PC-3 (cell line): ENCODE data around the gene TBC1D5.

Experiments used
- EZH2 ChIP-seq: fragments of 300-600 bp; sonication (generic); IDR thresholded peaks from one replicate; pipeline ENCODE4 v1.6.1; 2017; ENCODE audit warnings: antibody characterized with exemption, mild to moderate bottlenecking, low read length; ENCODE audit not compliant: unreplicated experiment
- TF ChIP-seq, protein P1 (sequence below): fragments of 300-600 bp; sonication (generic); conservative IDR thresholded peaks from 2 replicates; pipeline ENCODE4 v1.5.1; 2017; ENCODE audit warnings: antibody characterized with exemption, low read depth, mild to moderate bottlenecking, low read length

GRCh38 chr3:17423786-17424536, 318.5 kb downstream of the TBC1D5 start:
- TF ChIP-seq, protein P1, sequence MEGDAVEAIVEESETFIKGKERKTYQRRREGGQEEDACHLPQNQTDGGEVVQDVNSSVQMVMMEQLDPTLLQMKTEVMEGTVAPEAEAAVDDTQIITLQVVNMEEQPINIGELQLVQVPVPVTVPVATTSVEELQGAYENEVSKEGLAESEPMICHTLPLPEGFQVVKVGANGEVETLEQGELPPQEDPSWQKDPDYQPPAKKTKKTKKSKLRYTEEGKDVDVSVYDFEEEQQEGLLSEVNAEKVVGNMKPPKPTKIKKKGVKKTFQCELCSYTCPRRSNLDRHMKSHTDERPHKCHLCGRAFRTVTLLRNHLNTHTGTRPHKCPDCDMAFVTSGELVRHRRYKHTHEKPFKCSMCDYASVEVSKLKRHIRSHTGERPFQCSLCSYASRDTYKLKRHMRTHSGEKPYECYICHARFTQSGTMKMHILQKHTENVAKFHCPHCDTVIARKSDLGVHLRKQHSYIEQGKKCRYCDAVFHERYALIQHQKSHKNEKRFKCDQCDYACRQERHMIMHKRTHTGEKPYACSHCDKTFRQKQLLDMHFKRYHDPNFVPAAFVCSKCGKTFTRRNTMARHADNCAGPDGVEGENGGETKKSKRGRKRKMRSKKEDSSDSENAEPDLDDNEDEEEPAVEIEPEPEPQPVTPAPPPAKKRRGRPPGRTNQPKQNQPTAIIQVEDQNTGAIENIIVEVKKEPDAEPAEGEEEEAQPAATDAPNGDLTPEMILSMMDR = no peak
- no peak for TF ChIP-seq EZH2
